HepG2 (cell line): Measurements from ENCODE around the gene CAPN9. TPM values are rescaled to one million over a fixed set of nuclear protein-coding genes. Genes with fewer than 3 reads are reported as not detected.

Source experiments
- ATAD3A ChIP-seq: sonication (generic); formaldehyde crosslinking; IDR thresholded peaks from 2 replicates; pipeline ENCODE4 v1.4.0; 2020; ENCODE audit warnings: missing genetic modification reagents
- EED ChIP-seq: sonication (generic); formaldehyde crosslinking; IDR thresholded peaks from 2 replicates; pipeline ENCODE4 v1.5.0; 2020; ENCODE audit warnings: mild to moderate bottlenecking, missing genetic modification reagents
- EHMT2 ChIP-seq: fragments of 200-600 bp; sonication (generic); IDR thresholded peaks from 2 replicates; pipeline ENCODE4 v1.7.0; 2017; ENCODE audit warnings: antibody characterized with exemption, low read depth, low read length, borderline replicate concordance
- LCORL ChIP-seq, 2 experiments: fragments of 450-650 bp in 1 of 2; sonication (generic) in 1 of 2; formaldehyde crosslinking in 1 of 2; IDR thresholded peaks; 2 replicates each; pipeline versions ENCODE4 v1.5.0 to v1.6.1; 2017 to 2020; ENCODE audit warnings: antibody characterized with exemption in 1 of 2, missing genetic modification reagents in 1 of 2
- NCOA2 ChIP-seq: sonication (generic); formaldehyde crosslinking; IDR thresholded peaks from 2 replicates; pipeline ENCODE4 v1.8.0; 2022; ENCODE audit warnings: inconsistent platforms
- NFKBIZ ChIP-seq: IDR thresholded peaks from 2 replicates; pipeline ENCODE4 v1.6.1; 2018; ENCODE audit warnings: missing genetic modification reagents, missing compliant biosample characterization
- NKX3-1 ChIP-seq: sonication (generic); formaldehyde crosslinking; IDR thresholded peaks from 2 replicates; pipeline ENCODE4 v1.5.0; 2020; ENCODE audit warnings: missing genetic modification reagents
- NR2F1 ChIP-seq, 2 experiments: fragments of 450-650 bp in 1 of 2; formaldehyde crosslinking in 1 of 2; IDR thresholded peaks; 2 replicates each; pipeline versions ENCODE4 v1.5.0 to v1.6.1; 2016 to 2020; ENCODE audit warnings: mild to moderate bottlenecking in 1 of 2, missing compliant biosample characterization in 1 of 2, missing genetic modification reagents in 1 of 2, moderate library complexity in 1 of 2
- POLR2AphosphoS5 ChIP-seq: IDR thresholded peaks from 2 replicates; pipeline ENCODE4 v1.6.1; 2012; ENCODE audit warnings: low read depth, low read length
- PPARG ChIP-seq: conservative IDR thresholded peaks from 2 replicates; pipeline ENCODE4 v1.6.1; 2016; ENCODE audit warnings: missing biosample characterization, missing genetic modification reagents
- SAP130 ChIP-seq: IDR thresholded peaks from 2 replicates; pipeline ENCODE4 v1.6.1; 2016; ENCODE audit warnings: low read depth
- SCMH1 ChIP-seq: sonication (generic); formaldehyde crosslinking; IDR thresholded peaks from 2 replicates; pipeline ENCODE4 v1.9.0; 2021; ENCODE audit warnings: missing genetic modification reagents, mild to moderate bottlenecking, borderline replicate concordance
- SIN3A ChIP-seq: IDR thresholded peaks from 2 replicates; pipeline ENCODE4 v1.6.1; 2011; ENCODE audit warnings: low read depth, mild to moderate bottlenecking, control low read depth, low read length, borderline replicate concordance
- SRF ChIP-seq: IDR thresholded peaks from 2 replicates; pipeline ENCODE4 v1.6.1; 2011; ENCODE audit warnings: mild to moderate bottlenecking, low read depth, low read length, moderate library complexity
- TOPORS ChIP-seq: sonication (generic); formaldehyde crosslinking; IDR thresholded peaks from 2 replicates; pipeline ENCODE4 v1.8.0; 2023; ENCODE audit warnings: mild to moderate bottlenecking, missing genetic modification reagents
- ZKSCAN1 ChIP-seq: fragments of 150-350 bp; IDR thresholded peaks from 2 replicates; pipeline ENCODE4 v1.6.1; 2014; ENCODE audit warnings: low read length
- ZNF253 ChIP-seq: sonication (generic); formaldehyde crosslinking; IDR thresholded peaks from 2 replicates; pipeline ENCODE4 v1.8.0; 2022; ENCODE audit warnings: mild to moderate bottlenecking, missing genetic modification reagents, borderline replicate concordance
- ZNF317 ChIP-seq: sonication (generic); formaldehyde crosslinking; IDR thresholded peaks from 2 replicates; pipeline ENCODE4 v1.5.0; 2020; ENCODE audit warnings: mild to moderate bottlenecking, missing genetic modification reagents
- ZNF747 ChIP-seq: sonication (generic); formaldehyde crosslinking; IDR thresholded peaks from 2 replicates; pipeline ENCODE4 v1.8.1; 2023; ENCODE audit warnings: missing genetic modification reagents, mild to moderate bottlenecking, borderline replicate concordance
- ZNF839 ChIP-seq: sonication (generic); formaldehyde crosslinking; IDR thresholded peaks from 2 replicates; pipeline ENCODE4 v1.4.0; 2020; ENCODE audit warnings: missing genetic modification reagents, mild to moderate bottlenecking, borderline replicate concordance
- ZNF878 ChIP-seq: sonication (generic); formaldehyde crosslinking; IDR thresholded peaks from 2 replicates; pipeline ENCODE4 v1.8.1; 2023; ENCODE audit warnings: mild to moderate bottlenecking, missing genetic modification reagents, moderate library complexity
- polyA plus RNA-seq, 8 experiments: library from polyadenylated mRNA; depleted of rRNA in 3 of 8; stranded (reverse) in 7 of 8; unstranded in 1 of 8; fragments of >200 nt; fragmentation: Illumina TruSeq in 4 of 8; extraction: Trizol in 4 of 8; gene quantifications; 2 replicates each; pipeline versions ENCODE4 v1.2.1 to v1.2.3, GENCODE V29; 2011 to 2016; ENCODE audit warnings: low read depth in 4 of 8, missing spikeins in 1 of 8, mixed read lengths in 1 of 8; ENCODE audit not compliant: insufficient read depth in 1 of 8
- total RNA-seq, 5 experiments: library from RNA; depleted of rRNA; stranded (reverse); fragments of >200 nt; fragmentation: Illumina TruSeq; extraction: Trizol; gene quantifications; 2 replicates each; pipeline ENCODE4 v1.2.3, GENCODE V29; 2016; ENCODE audit warnings: low read depth in 1 of 5
- TF ChIP-seq, protein P1 (sequence below): sonication (generic); formaldehyde crosslinking; IDR thresholded peaks from 2 replicates; pipeline ENCODE4 v1.5.0; 2020; ENCODE audit warnings: missing genetic modification reagents, mild to moderate bottlenecking, borderline replicate concordance
- TF ChIP-seq, protein P2 (sequence below): sonication (generic); formaldehyde crosslinking; IDR thresholded peaks from 2 replicates; pipeline ENCODE4 v1.4.0; 2020; ENCODE audit warnings: missing genetic modification reagents
- TF ChIP-seq, protein P3 (sequence below): sonication (generic); formaldehyde crosslinking; IDR thresholded peaks from 2 replicates; pipeline ENCODE4 v1.8.1; 2023; ENCODE audit warnings: mild to moderate bottlenecking, missing genetic modification reagents, borderline replicate concordance
- TF ChIP-seq, protein P4 (sequence below): sonication (generic); formaldehyde crosslinking; IDR thresholded peaks from 2 replicates; pipeline ENCODE4 v1.5.0; 2020; ENCODE audit warnings: mild to moderate bottlenecking, missing genetic modification reagents

Gene CAPN9
- total and polyA plus RNA-seq, 2 of the 13 experiments (the other 11 are each of a cell fraction or from before 2014, with no cell fraction given) = 0.04 to 0.31 TPM

DNA sequence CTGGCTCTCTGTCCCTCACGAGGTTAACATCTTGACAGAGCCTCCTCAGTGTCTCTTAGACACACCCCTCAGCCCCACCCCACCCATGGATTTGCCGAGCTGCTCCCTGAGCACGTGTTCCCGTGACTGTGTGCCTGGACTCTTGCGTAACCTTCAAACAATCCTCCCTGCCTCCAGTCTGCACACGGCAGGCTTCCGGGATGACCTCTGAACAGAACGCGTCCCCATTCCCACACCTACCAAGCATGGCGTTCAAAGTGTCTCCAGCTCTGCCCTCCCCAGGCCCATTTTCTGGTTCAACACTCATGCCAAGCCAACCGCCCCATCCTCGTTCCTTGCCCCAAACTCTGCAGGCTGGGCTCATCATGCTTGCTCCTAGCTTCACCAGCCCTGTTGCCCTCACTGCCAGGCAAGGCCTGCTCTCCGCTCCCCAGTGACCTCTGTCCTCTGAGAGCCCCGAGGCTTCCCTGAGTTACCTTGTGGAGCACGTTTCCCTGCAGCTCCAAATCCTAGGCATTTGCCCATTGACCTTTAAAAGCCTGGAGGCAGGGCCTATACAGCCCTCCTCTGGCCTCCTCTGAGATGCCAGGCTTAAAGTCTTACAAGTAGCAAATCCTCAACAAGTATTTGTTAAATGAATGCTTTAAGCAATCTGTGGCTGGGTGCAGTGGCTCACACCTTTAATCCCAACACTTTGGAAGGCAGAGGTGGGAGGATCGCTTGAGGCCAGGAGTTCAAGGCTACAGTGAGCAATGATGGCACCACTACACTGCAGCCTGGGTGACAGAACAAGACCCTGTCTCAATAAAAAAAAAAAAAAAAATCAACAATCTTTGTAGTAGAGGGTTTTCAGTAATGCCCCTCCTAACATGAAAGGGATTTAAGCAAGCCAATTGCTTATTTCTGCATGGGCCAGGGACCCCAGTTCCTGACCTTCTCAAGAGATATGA lies 38.3 kb upstream of the CAPN9 start (continued):
- TF ChIP-seq, protein P1, sequence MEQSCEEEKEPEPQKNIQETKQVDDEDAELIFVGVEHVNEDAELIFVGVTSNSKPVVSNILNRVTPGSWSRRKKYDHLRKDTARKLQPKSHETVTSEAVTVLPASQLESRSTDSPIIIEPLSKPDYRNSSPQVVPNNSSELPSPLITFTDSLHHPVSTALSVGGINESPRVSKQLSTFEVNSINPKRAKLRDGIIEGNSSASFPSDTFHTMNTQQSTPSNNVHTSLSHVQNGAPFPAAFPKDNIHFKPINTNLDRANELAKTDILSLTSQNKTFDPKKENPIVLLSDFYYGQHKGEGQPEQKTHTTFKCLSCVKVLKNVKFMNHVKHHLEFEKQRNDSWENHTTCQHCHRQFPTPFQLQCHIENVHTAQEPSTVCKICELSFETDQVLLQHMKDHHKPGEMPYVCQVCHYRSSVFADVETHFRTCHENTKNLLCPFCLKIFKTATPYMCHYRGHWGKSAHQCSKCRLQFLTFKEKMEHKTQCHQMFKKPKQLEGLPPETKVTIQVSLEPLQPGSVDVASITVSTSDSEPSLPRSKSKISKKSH (CRISPR knock-in tag) = peak; percentile 62
- TF ChIP-seq ZKSCAN1 (peak; percentile 55; the same call in 1 of the 2 replicates), ZNF839 (CRISPR knock-in tag) (peak; percentile 39; the same call in 1 of the 2 replicates), EED (CRISPR knock-in tag) (peak; percentile 89), NFKBIZ (CRISPR knock-in tag) (peak; percentile 49), ZNF878 (peak; percentile 61; the same call in 1 of the 2 replicates), LCORL (IDR thresholded peaks at IDR 0.05) (no peak), LCORL (CRISPR knock-in tag; IDR thresholded peaks at IDR 0.05) (peak; percentile 91), ZNF317 (CRISPR knock-in tag) (no peak; the same call in 1 of the 2 replicates), SCMH1 (CRISPR knock-in tag) (no peak), SRF (0 out of 2 replicates have a peak, but pooled peaks have one; percentile 5), ATAD3A (CRISPR knock-in tag) (no peak), NCOA2 (CRISPR knock-in tag) (peak; percentile 92), PPARG (peak; percentile 81; the same call in 1 of the 2 replicates), NKX3-1 (CRISPR knock-in tag) (no peak; the same call in 1 of the 2 replicates), TOPORS (CRISPR knock-in tag) (0 out of 2 replicates have a peak, but pooled peaks have one; percentile 27), SIN3A (peak; percentile 93), ZNF253 (CRISPR knock-in tag) (peak; percentile 89), EHMT2 (peak; percentile 65), ZNF747 (CRISPR knock-in tag) (peak; percentile 76; the same call in 1 of the 2 replicates), NR2F1 (CRISPR knock-in tag; IDR thresholded peaks at IDR 0.05) (peak; percentile 72 to 81; a peak in 3 of 4 replicates), POLR2AphosphoS5 (peak; percentile 72), SAP130 (CRISPR knock-in tag) (peak; percentile 99)
- TF ChIP-seq, protein P2, sequence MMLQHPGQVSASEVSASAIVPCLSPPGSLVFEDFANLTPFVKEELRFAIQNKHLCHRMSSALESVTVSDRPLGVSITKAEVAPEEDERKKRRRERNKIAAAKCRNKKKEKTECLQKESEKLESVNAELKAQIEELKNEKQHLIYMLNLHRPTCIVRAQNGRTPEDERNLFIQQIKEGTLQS (CRISPR knock-in tag) = peak; percentile 81
- TF ChIP-seq, protein P3, sequence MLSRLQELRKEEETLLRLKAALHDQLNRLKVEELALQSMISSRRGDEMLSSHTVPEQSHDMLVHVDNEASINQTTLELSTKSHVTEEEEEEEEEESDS = peak; percentile 32; the same call in 1 of the 2 replicates
- TF ChIP-seq, protein P4, sequence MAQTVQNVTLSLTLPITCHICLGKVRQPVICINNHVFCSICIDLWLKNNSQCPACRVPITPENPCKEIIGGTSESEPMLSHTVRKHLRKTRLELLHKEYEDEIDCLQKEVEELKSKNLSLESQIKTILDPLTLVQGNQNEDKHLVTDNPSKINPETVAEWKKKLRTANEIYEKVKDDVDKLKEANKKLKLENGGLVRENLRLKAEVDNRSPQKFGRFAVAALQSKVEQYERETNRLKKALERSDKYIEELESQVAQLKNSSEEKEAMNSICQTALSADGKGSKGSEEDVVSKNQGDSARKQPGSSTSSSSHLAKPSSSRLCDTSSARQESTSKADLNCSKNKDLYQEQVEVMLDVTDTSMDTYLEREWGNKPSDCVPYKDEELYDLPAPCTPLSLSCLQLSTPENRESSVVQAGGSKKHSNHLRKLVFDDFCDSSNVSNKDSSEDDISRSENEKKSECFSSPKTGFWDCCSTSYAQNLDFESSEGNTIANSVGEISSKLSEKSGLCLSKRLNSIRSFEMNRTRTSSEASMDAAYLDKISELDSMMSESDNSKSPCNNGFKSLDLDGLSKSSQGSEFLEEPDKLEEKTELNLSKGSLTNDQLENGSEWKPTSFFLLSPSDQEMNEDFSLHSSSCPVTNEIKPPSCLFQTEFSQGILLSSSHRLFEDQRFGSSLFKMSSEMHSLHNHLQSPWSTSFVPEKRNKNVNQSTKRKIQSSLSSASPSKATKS = 0 out of 2 replicates have a peak, but pooled peaks have one; percentile 27
